ENCODE results near the gene TMEM245. TPM values are rescaled to one million over a fixed set of nuclear protein-coding genes. Genes with fewer than 3 reads are reported as not detected.

Gene TMEM245
- total and polyA plus RNA-seq, 10 of the 15 experiments (the other 5 are each of a cell fraction or from before 2014, with no cell fraction given): 7.4 to 36.1 (median 19.0) TPM

DNA sequence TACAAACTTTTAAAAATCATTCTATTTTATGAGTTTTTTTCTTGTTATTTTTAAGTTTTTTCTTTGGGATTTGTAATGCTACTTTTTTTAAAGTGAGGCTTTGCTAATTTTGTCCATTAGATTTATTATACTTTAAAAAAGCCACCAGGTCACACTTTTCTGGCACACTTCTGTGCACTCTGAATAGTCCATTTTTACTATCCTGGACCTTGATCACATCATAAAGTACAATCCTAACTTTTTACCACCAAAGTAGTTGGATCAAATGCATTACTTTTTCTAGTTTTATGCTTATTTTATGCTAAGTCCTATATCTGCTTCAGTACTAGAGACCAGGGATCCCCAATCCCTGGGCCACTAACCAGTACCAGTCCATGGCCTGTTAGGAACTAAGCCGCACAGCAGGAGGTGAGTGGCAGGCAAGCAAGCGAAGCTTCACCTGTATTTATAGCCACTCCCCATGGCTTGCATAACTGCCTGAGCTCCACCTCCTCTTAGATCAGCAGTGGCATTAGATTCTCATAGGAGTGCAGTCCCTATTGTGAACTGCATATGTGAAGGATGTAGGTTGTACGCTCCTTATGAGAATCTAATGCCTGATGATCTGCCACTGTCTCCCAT lies 31.3 kb upstream of the TMEM245 start (continued):
- TF ChIP-seq EZH2 (IDR thresholded peaks at IDR 0.05; ENCODE audit: borderline replicate concordance, control insufficient read depth, low read depth, low read length) (no peak), ZNF687 (IDR thresholded peaks at IDR 0.05) (no peak), ZNF274 (IDR thresholded peaks at IDR 0.05; ENCODE audit: insufficient read depth, insufficient read length) (no peak), CEBPZ (IDR thresholded peaks at IDR 0.05; ENCODE audit: low read depth, low read length) (no peak), HCFC1 (IDR thresholded peaks at IDR 0.05; ENCODE audit: low read length) (no peak), ZNF217 (IDR thresholded peaks at IDR 0.05) (no peak), MLLT1 (IDR thresholded peaks at IDR 0.05) (no peak), MYC (IDR thresholded peaks at IDR 0.05; ENCODE audit: insufficient read depth, insufficient read length, insufficient replicate concordance, low read length, severe bottlenecking) (no peak), PAX8 (IDR thresholded peaks at IDR 0.05) (no peak), TCF7 (IDR thresholded peaks at IDR 0.05; ENCODE audit: borderline replicate concordance) (no peak)
